ENCODE results near the gene TPM1.

TPM1 gene

DNA sequence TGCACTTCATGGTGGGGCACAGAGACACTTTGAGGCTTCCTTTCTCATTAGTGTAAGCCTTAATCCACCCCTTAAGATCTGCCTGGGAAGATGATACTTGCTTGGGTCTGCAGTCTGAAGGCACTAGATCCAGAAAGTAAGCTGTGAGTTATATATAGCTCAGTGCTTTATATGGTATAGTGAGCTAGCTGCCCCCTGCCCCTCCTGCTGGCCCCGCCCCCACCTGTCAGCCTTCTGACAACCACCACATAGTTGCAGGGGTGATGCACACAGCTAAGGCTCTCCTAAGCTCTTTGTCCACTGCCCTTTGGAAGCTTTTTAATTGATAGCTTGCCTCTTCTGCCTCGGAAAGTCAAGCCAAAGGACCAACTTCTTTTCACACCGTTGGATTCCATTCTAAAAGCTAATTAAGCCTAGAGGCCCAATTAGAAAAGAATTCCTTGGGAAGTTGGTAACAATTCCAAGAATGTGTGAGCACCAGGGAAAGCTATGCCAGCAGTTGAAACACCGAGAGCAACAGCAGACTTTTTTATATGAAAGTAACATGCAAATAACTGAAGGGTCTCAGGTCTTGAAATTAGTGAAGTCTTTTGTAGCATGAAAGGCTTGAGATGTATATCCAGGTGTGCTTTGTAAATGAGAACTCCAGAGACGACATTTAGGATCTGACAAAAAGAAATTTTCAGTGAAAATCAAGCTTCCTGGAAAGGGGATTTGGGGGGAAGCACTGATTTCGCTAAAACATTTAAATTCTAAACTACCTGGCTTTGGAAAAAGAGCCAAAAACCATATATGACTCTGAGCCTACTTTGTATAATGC is 2.3 kb downstream of the TPM1 start:
- TF ChIP-seq CTCF (IDR thresholded peaks at IDR 0.05): no peak
- Histone ChIP-seq H3K4me1 (no peaks in the 10 kb centered on the region), H2AFZ (no peak overlapping the region), H3K9me3 (ENCODE audit: control insufficient read depth, low read length) (no peaks in the 10 kb centered on the region), H3K36me3 (ENCODE audit: control insufficient read depth, insufficient read depth, low read length) (no peaks in the 10 kb centered on the region), H3K4me3 (ENCODE audit: low read depth, low read length) (no peak overlapping the region), H3K4me2 (ENCODE audit: low read length) (no peak overlapping the region), H3K27me3 (ENCODE audit: control insufficient read depth, insufficient read depth, low read length) (no peaks in the 10 kb centered on the region), H3K79me2 (no peaks in the 10 kb centered on the region), H3K9ac (no peak overlapping the region), H3K27ac (no peak overlapping the region)

DNA sequence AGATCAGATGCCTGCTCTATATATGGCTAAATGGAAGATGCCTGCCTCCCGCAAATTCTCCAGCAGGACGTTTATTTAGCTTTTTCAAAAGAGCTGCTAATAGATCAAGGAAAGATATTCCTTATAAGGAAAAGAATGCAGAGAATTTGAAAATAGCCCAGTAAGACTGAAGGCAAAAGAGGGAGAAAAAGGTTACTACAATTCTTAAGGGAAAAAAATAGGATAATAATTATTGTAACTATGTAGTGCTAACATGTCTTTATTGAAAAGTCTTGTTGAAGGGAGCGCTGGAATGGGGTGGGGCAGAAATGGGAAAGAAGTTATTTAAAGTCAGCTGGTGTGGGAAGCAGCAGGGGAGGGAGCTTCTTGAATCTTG is 2.9 kb downstream of the TPM1 start:
- Histone ChIP-seq H3K79me2 (no peaks in the 10 kb centered on the region), H3K27me3 (ENCODE audit: control insufficient read depth, insufficient read depth, low read length) (no peaks in the 10 kb centered on the region), H3K4me3 (ENCODE audit: low read depth, low read length) (no peak overlapping the region), H3K4me2 (ENCODE audit: low read length) (no peak overlapping the region), H3K27ac (no peak overlapping the region), H3K4me1 (no peaks in the 10 kb centered on the region), H3K9me3 (ENCODE audit: control insufficient read depth, low read length) (no peaks in the 10 kb centered on the region), H3K36me3 (ENCODE audit: control insufficient read depth, insufficient read depth, low read length) (no peaks in the 10 kb centered on the region), H2AFZ (no peak overlapping the region), H3K9ac (no peak overlapping the region)
- no peak for TF ChIP-seq CTCF (IDR thresholded peaks at IDR 0.05)

DNA sequence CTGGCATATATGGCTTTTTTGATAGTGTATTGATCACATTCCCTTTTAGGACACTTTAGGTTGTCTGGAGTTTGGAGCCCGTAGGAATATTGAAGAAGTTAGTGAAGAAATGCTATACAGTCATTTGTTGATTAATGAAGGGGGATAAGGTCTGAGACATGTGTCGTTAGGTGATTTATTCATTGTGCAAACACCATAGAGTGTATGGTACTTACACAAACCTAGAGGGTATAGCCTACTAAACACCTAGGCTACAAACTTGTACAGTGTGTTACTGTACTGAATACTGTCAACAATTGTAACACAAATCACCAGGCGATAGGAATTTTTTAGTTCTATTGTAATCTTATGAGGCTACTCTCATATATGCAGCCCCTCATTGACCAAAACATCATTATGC is 3.3 kb downstream of the TPM1 start:
- Histone ChIP-seq H2AFZ (no peak overlapping the region), H3K79me2 (no peaks in the 10 kb centered on the region), H3K36me3 (ENCODE audit: control insufficient read depth, insufficient read depth, low read length) (no peaks in the 10 kb centered on the region), H3K9me3 (ENCODE audit: control insufficient read depth, low read length) (no peaks in the 10 kb centered on the region), H3K27ac (no peak overlapping the region), H3K9ac (no peak overlapping the region), H3K27me3 (ENCODE audit: control insufficient read depth, insufficient read depth, low read length) (no peaks in the 10 kb centered on the region), H3K4me3 (ENCODE audit: low read depth, low read length) (no peak overlapping the region), H3K4me1 (no peaks in the 10 kb centered on the region), H3K4me2 (ENCODE audit: low read length) (no peak overlapping the region)
- TF ChIP-seq CTCF (IDR thresholded peaks at IDR 0.05): no peak

DNA sequence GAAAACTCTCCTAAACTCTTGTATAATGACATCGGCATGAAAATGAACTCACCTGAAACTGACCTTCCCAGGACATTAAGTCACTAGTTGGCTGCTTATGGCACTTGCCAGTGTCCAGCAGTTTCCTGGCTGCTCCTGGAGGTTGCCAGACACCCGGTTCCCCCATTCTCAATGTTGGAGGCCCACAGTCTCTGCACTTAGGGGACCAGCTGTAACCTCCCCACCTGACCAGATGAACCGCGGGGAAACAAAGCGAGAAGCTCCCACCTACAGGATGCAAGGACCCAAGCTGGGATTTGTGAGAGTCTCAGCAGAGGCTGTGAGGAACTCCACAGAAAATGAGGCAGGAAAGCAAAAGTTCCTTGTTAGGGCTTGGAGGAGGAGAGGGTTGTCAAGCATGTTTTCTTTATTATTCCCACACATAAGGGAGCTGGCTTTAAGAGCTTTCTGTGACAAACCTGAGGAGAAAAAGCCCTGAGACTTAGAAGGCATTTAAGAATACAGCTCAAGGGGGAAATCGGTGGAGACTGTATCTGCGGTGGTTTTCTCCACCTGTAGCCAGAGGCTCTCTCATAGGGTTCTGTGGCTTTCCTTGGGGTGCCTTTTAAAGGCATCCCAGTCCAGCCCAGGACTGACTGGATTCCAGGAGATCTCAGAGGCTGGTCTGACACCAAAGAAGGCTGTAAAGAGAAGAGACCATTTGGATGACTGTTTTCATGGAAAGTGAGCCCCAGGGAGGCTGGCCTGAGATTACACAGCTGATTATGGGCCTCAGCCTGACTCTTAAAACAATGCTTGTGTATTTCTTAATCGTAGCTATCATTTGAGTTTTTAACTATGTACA is 4.6 kb downstream of the TPM1 start:
- Histone ChIP-seq H3K4me3 (ENCODE audit: low read depth, low read length) (peak overlapping the region; percentile 73), H3K27ac (peak overlapping the region; percentile 79), H2AFZ (peak overlapping the region; percentile 74), H3K27me3 (ENCODE audit: control insufficient read depth, insufficient read depth, low read length) (no peaks in the 10 kb centered on the region), H3K9ac (no peak overlapping the region), H3K9me3 (ENCODE audit: control insufficient read depth, low read length) (no peaks in the 10 kb centered on the region), H3K4me2 (ENCODE audit: low read length) (peak overlapping the region; percentile 86), H3K36me3 (ENCODE audit: control insufficient read depth, insufficient read depth, low read length) (no peaks in the 10 kb centered on the region), H3K4me1 (no peaks in the 10 kb centered on the region), H3K79me2 (no peaks in the 10 kb centered on the region)
- no peak for TF ChIP-seq CTCF (IDR thresholded peaks at IDR 0.05)
